ENCODE results near the gene MINPP1. TPM values are rescaled to one million over a fixed set of nuclear protein-coding genes. Genes with fewer than 3 reads are reported as not detected.

Gene MINPP1
- total and polyA plus RNA-seq, 4 donors: 19.1 to 111 (median 24.6) TPM

- no peak for DNase-seq (ENCODE audit: low spot score)
- Histone ChIP-seq H3K27ac (ENCODE audit: low read depth in 1 of 2, low read length in 2 of 2) (peak overlapping the region; percentile 3 to 35), H3K9me3 (ENCODE audit: control insufficient read depth in 4 of 4, low read length in 3 of 4) (no peaks in the 10 kb centered on the region), H3K36me3 (ENCODE audit: control insufficient read depth in 4 of 4, insufficient read depth in 3 of 4, low read depth in 1 of 4, low read length in 3 of 4) (no peaks in the 10 kb centered on the region), H3K27me3 (ENCODE audit: control insufficient read depth in 4 of 4, insufficient read depth in 4 of 4, low read length in 3 of 4) (no peaks in the 10 kb centered on the region), H3K9ac (ENCODE audit: low read depth in 1 of 2, low read length in 2 of 2) (no peak overlapping the region), H3K4me1 (ENCODE audit: control insufficient read depth in 4 of 4, insufficient read depth in 4 of 4, low read length in 3 of 4) (peaks cover 22 to 49% (median 41%) of the 10 kb centered on the region in 4 donors), H3K4me3 (ENCODE audit: low read depth in 1 of 3, low read length in 3 of 3) (no peak overlapping the region)
- 26% methylated on average over 2 of the region's 2 CpGs for WGBS
- TF ChIP-seq YY1 (IDR thresholded peaks at IDR 0.05) (peak; percentile 34), FOXA1 (IDR thresholded peaks at IDR 0.05) (no peak), REST (IDR thresholded peaks at IDR 0.05) (no peak), RAD21 (IDR thresholded peaks at IDR 0.05) (peak in 1 of 2 donors; percentile 21), HNF4A (conservative IDR thresholded peaks at IDR 0.05) (peak; percentile 67 to 77), RXRA (IDR thresholded peaks at IDR 0.05) (peak in 1 of 2 donors; percentile 28), HNF4G (IDR thresholded peaks at IDR 0.05) (no peak), ZBTB33 (IDR thresholded peaks at IDR 0.05) (no peak)
Measured at GRCh38 chr10:87594864-87595263, 90.2 kb downstream of the MINPP1 start.

- no peak for DNase-seq (ENCODE audit: low spot score)
- Histone ChIP-seq H3K9ac (ENCODE audit: low read depth in 1 of 2, low read length in 2 of 2) (no peak overlapping the region), H3K36me3 (ENCODE audit: control insufficient read depth in 4 of 4, insufficient read depth in 3 of 4, low read depth in 1 of 4, low read length in 3 of 4) (no peaks in the 10 kb centered on the region), H3K27me3 (ENCODE audit: control insufficient read depth in 4 of 4, insufficient read depth in 4 of 4, low read length in 3 of 4) (no peaks in the 10 kb centered on the region), H3K4me3 (ENCODE audit: low read depth in 1 of 3, low read length in 3 of 3) (no peak overlapping the region), H3K27ac (ENCODE audit: low read depth in 1 of 2, low read length in 2 of 2) (no peak overlapping the region), H3K9me3 (ENCODE audit: control insufficient read depth in 4 of 4, low read length in 3 of 4) (no peaks in the 10 kb centered on the region), H3K4me1 (ENCODE audit: control insufficient read depth in 4 of 4, insufficient read depth in 4 of 4, low read length in 3 of 4) (peaks cover 17 to 41% (median 34%) of the 10 kb centered on the region in 4 donors)
- no peak for TF ChIP-seq ZBTB33 (IDR thresholded peaks at IDR 0.05)
- no peak for TF ChIP-seq REST (IDR thresholded peaks at IDR 0.05)
- no peak for TF ChIP-seq RXRA (IDR thresholded peaks at IDR 0.05)
- no peak for TF ChIP-seq GABPA (IDR thresholded peaks at IDR 0.05 in 1 of 2, conservative IDR thresholded peaks at IDR 0.05 in 1 of 2)
- no peak for TF ChIP-seq CTCF (IDR thresholded peaks at IDR 0.05; ENCODE audit: low read depth, low read length, missing input control)
- no peak for TF ChIP-seq NR2F2 (IDR thresholded peaks at IDR 0.05)
- TF ChIP-seq ATF3 (IDR thresholded peaks at IDR 0.05): no peak
- no peak for TF ChIP-seq HNF4G (IDR thresholded peaks at IDR 0.05)
- WGBS: 71% methylated on average over 1 of the region's 1 CpG
Measured at GRCh38 chr10:87596351-87596750, 91.7 kb downstream of the MINPP1 start.

Measured in liver (tissue), 9 donors.